Breast epithelium (tissue), 4 donors: Measurements from ENCODE around the gene FHOD3. TPM values are rescaled to one million over a fixed set of nuclear protein-coding genes. Genes with fewer than 3 reads are reported as not detected.

ENCODE experiments used
- DNase-seq, 2 donors: peaks; one replicate each; pipeline ENCODE4 v3.0.0-alpha.2; 2019; ENCODE audit warnings: low spot score in 2 of 2
- H3K27ac ChIP-seq, 2 donors: fragments of 200-600 bp; sonication (generic) in 1 of 2; one replicate each; pipeline ENCODE4 v1.5.1; 2016 to 2019; ENCODE audit warnings: mild to moderate bottlenecking in 1 of 2
- H3K27me3 ChIP-seq, 2 donors: fragments of 200-600 bp; sonication (generic) in 1 of 2; one replicate each; pipeline versions ENCODE4 v1.5.1 to v1.6.0; 2017 to 2019; ENCODE audit warnings: control low read depth in 1 of 2, mild to moderate bottlenecking in 1 of 2
- H3K36me3 ChIP-seq: fragments of 200-600 bp; one replicate; pipeline ENCODE4 v1.5.1; 2019
- H3K4me1 ChIP-seq, 2 donors: fragments of 200-600 bp; sonication (generic); one replicate each; pipeline ENCODE4 v1.5.1; 2016 to 2019; ENCODE audit warnings: control low read depth in 1 of 2
- H3K4me3 ChIP-seq, 3 donors: fragments of 200-600 bp; sonication (generic); 1 replicate in 2 of 3; 2 replicates in 1 of 3; pipeline ENCODE4 v1.5.1; 2016 to 2019; ENCODE audit warnings: mild to moderate bottlenecking in 3 of 3, moderate library complexity in 2 of 3
- H3K9me3 ChIP-seq, 2 donors: fragments of 200-600 bp; sonication (generic) in 1 of 2; one replicate each; pipeline ENCODE4 v1.5.1; 2016 to 2019; ENCODE audit warnings: control low read depth in 1 of 2
- POLR2A ChIP-seq: fragments of 450-650 bp; IDR thresholded peaks from one replicate; pipeline ENCODE4 v1.6.1; 2016; ENCODE audit warnings: antibody characterized with exemption, mild to moderate bottlenecking, moderate library complexity
- POLR2AphosphoS5 ChIP-seq, 3 donors: sonication (generic); formaldehyde crosslinking; IDR thresholded peaks; one replicate each; pipeline ENCODE4 v1.6.1; 2017; ENCODE audit warnings: antibody characterized with exemption in 3 of 3
- intact Hi-C: fragments of 100-400 bp; cut with DNase I; formaldehyde crosslinking; loops from one replicate; pipeline ENCODE4 v1.15.1; 2023; ENCODE audit warnings: low total_unique reads
- total RNA-seq, 3 donors: library from RNA; depleted of rRNA; stranded (reverse); fragments of >200 nt; gene quantifications; one replicate each; pipeline ENCODE4 v1.1.0, GENCODE V29; 2016
- TF ChIP-seq, protein P1 (sequence below), 3 donors: fragments of 450-650 bp; IDR thresholded peaks; one replicate each; pipeline ENCODE4 v1.5.1; 2016 to 2017; ENCODE audit warnings: antibody characterized with exemption in 3 of 3, mild to moderate bottlenecking in 3 of 3, moderate library complexity in 3 of 3

Gene FHOD3
- total RNA-seq, 3 donors from 2014 or later: 1.9 to 13.1 (median 13.0) TPM

DNA sequence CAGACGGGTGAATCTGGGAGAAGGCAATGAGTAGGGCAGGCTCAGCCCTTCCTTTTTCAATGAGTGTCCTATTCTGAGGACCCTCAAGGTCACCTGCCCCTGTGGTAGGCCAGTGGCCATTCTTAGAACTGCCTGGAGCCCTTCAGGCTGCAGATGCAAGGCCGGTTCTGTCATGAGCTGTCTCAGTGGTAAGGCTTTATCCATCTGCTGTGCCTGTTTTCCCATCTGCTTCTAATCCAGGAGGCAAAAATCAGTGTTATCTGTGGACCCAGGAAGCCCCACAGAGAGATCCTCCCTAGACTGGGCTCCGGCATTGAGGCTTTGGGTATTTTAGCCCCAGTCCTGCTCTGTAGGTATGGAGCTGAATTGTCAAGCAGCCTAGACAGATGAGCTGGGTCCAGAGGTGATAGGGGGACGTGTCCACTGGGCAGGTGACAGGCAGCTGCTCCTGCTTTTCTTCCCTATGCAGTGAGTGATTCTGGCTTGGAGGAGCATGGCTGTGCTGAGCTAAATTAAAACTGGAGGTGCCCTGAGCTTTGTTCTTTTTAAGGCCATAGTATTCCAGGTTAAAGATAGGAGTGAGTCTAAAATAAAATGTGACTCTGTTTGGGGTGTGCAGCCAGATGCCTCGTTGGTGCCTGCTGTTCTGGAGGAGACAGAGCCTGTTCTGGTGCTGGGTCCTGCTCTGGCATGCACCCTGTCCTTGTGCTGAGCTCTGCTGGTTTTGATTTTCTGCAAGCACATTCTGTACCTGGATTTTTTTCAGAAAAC lies 92.5 kb downstream of the FHOD3 start:
- no peak for DNase-seq
- Histone ChIP-seq H3K27me3 (no peaks in the 10 kb centered on the region), H3K4me3 (no peak overlapping the region), H3K36me3 (no peaks in the 10 kb centered on the region), H3K27ac (no peak overlapping the region), H3K9me3 (peaks cover 0 to 17% of the 10 kb centered on the region in 2 donors), H3K4me1 (no peaks in the 10 kb centered on the region)
- intact Hi-C loops: no loop called here
- TF ChIP-seq POLR2A: no peak
- no peak for TF ChIP-seq POLR2AphosphoS5 (IDR thresholded peaks at IDR 0.05)
- TF ChIP-seq, protein P1, sequence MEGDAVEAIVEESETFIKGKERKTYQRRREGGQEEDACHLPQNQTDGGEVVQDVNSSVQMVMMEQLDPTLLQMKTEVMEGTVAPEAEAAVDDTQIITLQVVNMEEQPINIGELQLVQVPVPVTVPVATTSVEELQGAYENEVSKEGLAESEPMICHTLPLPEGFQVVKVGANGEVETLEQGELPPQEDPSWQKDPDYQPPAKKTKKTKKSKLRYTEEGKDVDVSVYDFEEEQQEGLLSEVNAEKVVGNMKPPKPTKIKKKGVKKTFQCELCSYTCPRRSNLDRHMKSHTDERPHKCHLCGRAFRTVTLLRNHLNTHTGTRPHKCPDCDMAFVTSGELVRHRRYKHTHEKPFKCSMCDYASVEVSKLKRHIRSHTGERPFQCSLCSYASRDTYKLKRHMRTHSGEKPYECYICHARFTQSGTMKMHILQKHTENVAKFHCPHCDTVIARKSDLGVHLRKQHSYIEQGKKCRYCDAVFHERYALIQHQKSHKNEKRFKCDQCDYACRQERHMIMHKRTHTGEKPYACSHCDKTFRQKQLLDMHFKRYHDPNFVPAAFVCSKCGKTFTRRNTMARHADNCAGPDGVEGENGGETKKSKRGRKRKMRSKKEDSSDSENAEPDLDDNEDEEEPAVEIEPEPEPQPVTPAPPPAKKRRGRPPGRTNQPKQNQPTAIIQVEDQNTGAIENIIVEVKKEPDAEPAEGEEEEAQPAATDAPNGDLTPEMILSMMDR (IDR thresholded peaks at IDR 0.05): no peak

DNA sequence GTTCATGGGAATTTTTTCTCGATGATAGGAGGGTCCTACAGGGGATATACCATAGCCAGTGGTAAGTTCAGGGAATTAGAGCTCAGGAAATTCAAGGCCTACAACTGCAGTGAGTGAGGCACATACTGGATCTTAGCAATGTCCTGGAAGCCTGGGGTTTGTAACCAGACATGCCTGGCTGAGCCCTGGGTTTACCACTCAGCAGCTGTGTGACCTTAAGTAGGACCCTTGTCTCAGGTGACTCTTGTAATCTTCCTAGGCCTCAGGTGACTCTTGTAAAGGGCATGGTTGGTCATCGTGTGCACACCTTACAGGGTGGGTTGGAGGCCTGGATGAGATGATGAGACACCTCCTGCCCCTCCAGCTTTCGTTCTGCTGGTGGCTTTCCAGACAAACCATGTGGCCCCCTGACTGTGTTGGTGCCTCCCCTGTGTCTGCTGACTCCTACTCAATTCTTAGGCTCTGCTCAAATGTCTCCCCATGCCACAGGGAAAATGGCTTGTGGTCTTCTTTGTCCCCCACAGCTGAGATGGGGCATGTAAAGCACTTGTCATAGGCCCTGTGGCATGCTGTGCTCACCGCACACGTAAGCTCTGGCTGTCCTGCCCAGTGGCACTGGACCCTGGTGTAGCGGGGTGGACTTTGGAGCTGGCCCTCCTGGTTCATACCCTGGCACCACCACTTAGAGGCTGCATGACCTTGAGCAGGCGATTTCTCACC lies 94.1 kb downstream of the FHOD3 start:
- Histone ChIP-seq H3K9me3 (peaks cover 0 to 28% of the 10 kb centered on the region in 2 donors), H3K27me3 (no peaks in the 10 kb centered on the region), H3K36me3 (no peaks in the 10 kb centered on the region), H3K4me1 (no peaks in the 10 kb centered on the region), H3K27ac (no peak overlapping the region), H3K4me3 (no peak overlapping the region)
- no peak for DNase-seq
- TF ChIP-seq POLR2AphosphoS5 (IDR thresholded peaks at IDR 0.05): no peak
- TF ChIP-seq POLR2A: no peak
- TF ChIP-seq, protein P1 (IDR thresholded peaks at IDR 0.05): no peak
- intact Hi-C loops: no loop called here

DNA sequence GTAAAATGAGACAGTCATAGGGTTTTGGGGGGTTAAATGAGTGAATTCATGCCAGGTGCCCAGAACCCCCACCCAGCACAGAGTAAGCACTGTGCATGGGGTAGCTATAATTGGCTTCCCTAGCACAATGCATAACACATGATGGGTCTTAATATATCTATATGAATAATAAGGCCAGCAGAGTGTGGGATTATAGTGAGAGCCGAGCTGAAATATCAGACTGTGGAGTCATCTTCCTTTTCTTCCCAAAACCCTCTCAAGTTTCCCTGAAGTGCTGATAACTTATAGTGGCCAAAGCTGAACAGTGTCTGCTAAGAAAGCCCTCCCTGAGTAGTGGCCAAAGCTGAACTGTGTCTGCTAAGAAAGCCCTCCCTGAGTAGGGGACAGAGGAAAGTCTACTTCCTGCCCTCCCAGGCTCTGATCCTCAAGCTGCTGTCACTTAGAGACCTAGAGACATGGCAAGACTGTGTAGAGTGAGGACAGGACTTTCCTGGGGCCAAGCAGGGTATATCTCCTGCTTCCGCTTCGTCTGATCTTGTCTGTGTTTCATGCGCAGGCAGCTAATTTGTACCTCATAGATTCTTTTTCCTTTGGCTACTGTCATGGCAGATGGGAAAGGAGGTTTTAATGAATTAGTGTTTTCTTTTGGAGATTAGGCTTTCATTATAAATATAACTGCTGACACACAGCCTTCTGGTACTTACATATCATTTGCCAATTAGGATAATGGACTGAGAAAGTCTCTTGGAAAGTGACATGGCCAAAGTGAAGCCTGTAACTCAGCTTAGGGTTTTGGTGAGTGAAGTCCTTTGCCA lies 94.9 kb downstream of the FHOD3 start:
- no peak for DNase-seq
- TF ChIP-seq, protein P1 (IDR thresholded peaks at IDR 0.05): no peak
- TF ChIP-seq POLR2AphosphoS5 (IDR thresholded peaks at IDR 0.05) (no peak), POLR2A (no peak)
- Histone ChIP-seq H3K9me3 (peaks cover 0 to 28% of the 10 kb centered on the region in 2 donors), H3K27me3 (no peaks in the 10 kb centered on the region), H3K36me3 (no peaks in the 10 kb centered on the region), H3K4me3 (no peak overlapping the region), H3K4me1 (no peaks in the 10 kb centered on the region), H3K27ac (no peak overlapping the region)
- intact Hi-C loops: no loop called here

- TF ChIP-seq POLR2AphosphoS5 (IDR thresholded peaks at IDR 0.05) (no peak), POLR2A (no peak)
- TF ChIP-seq, protein P1 (IDR thresholded peaks at IDR 0.05): no peak
- no peak overlapping the region for H3K27ac ChIP-seq
- no peak for DNase-seq
Measured at GRCh38 chr18:36392979-36393287, 95.4 kb downstream of the FHOD3 start.

More at GRCh38 chr18:36392979-36393287, 95.4 kb downstream of the FHOD3 start:
- H3K27me3 ChIP-seq: no peaks in the 10 kb centered on the region
- H3K36me3 ChIP-seq: no peaks in the 10 kb centered on the region
- no peak overlapping the region for H3K4me3 ChIP-seq
- no peaks in the 10 kb centered on the region for H3K4me1 ChIP-seq
- intact Hi-C loops: no loop called here
- H3K9me3 ChIP-seq: peaks cover 0 to 28% of the 10 kb centered on the region in 2 donors
